GM23338 (cell line): ENCODE results near the gene FGFR3. TPM values are rescaled to one million over a fixed set of nuclear protein-coding genes. Genes with fewer than 3 reads are reported as not detected.

Experiments used
- ATAC-seq: fragments of 200-7000 bp; cut with Tn5 transposase; 3 replicates; pipeline ENCODE4 v1.9.1; 2020
- DNase-seq: peaks from one replicate; pipeline ENCODE4 v3.0.0-alpha.2; 2015; ENCODE audit warnings: low spot score
- H2AFZ ChIP-seq: fragments of 200-600 bp; sonication (generic); 2 replicates; pipeline ENCODE4 v1.8.0; 2016; ENCODE audit warnings: antibody characterized with exemption, mild to moderate bottlenecking, moderate library complexity
- H3F3A ChIP-seq: fragments of 200-600 bp; sonication (generic); replicated peaks from 2 replicates; pipeline ENCODE4 v1.8.0; 2017; ENCODE audit warnings: antibody characterized with exemption, mixed run types, low read depth
- H3K27ac ChIP-seq: fragments of 200-600 bp; sonication (generic); 2 replicates; pipeline ENCODE4 v1.6.1; 2016; ENCODE audit warnings: low read depth
- H3K27me3 ChIP-seq: fragments of 200-600 bp; sonication (generic); 2 replicates; pipeline ENCODE4 v1.8.0; 2016; ENCODE audit warnings: mild to moderate bottlenecking, mixed run types, moderate library complexity; ENCODE audit not compliant: insufficient read depth
- H3K36me3 ChIP-seq: fragments of 200-600 bp; sonication (generic); 2 replicates; pipeline ENCODE4 v1.8.0; 2016; ENCODE audit warnings: mild to moderate bottlenecking; ENCODE audit not compliant: insufficient read depth
- H3K4me1 ChIP-seq: fragments of 200-600 bp; sonication (generic); 2 replicates; pipeline ENCODE4 v1.8.0; 2016; ENCODE audit warnings: mild to moderate bottlenecking, moderate library complexity; ENCODE audit not compliant: insufficient read depth
- H3K4me2 ChIP-seq: fragments of 200-600 bp; sonication (generic); 2 replicates; pipeline ENCODE4 v1.7.1; 2017; ENCODE audit warnings: mixed run types
- H3K4me3 ChIP-seq: fragments of 200-600 bp; sonication (generic); 2 replicates; pipeline ENCODE4 v1.6.1; 2016; ENCODE audit warnings: mixed run types
- H3K79me2 ChIP-seq: fragments of 200-600 bp; sonication (generic); replicated peaks from 2 replicates; pipeline ENCODE4 v1.8.0; 2017; ENCODE audit warnings: mild to moderate bottlenecking; ENCODE audit not compliant: insufficient read depth
- H3K9me2 ChIP-seq: fragments of 200-600 bp; sonication (generic); 2 replicates; pipeline ENCODE4 v1.8.0; 2017; ENCODE audit not compliant: insufficient read depth
- H4K20me1 ChIP-seq: fragments of 200-600 bp; sonication (generic); replicated peaks from 2 replicates; pipeline ENCODE4 v1.8.0; 2017; ENCODE audit warnings: mild to moderate bottlenecking; ENCODE audit not compliant: insufficient read depth
- H3K27ac Mint-ChIP-seq: 2 replicates; pipeline ENCODE4 v1.8.0; 2020; ENCODE audit warnings: inconsistent platforms, mild to moderate bottlenecking, moderate library complexity, mixed read lengths
- H3K27me3 Mint-ChIP-seq: 3 replicates; pipeline ENCODE4 v1.8.0; 2022; ENCODE audit warnings: low read depth, mild to moderate bottlenecking, moderate library complexity, mixed read lengths, inconsistent platforms; ENCODE audit not compliant: insufficient read depth, poor library complexity
- H3K36me3 Mint-ChIP-seq: 3 replicates; pipeline ENCODE4 v1.8.0; 2021; ENCODE audit warnings: low read depth, mild to moderate bottlenecking, inconsistent platforms, moderate library complexity, mixed read lengths
- H3K4me1 Mint-ChIP-seq: 3 replicates; pipeline ENCODE4 v1.8.0; 2020; ENCODE audit warnings: mild to moderate bottlenecking, inconsistent platforms, mixed read lengths
- H3K4me3 Mint-ChIP-seq: 3 replicates; pipeline ENCODE4 v1.8.0; 2021; ENCODE audit warnings: moderate library complexity, mild to moderate bottlenecking, inconsistent platforms, mixed read lengths
- H3K9me3 Mint-ChIP-seq: 3 replicates; pipeline ENCODE4 v1.8.0; 2020; ENCODE audit warnings: moderate library complexity, mild to moderate bottlenecking, inconsistent platforms, mixed read lengths
- CREB1 ChIP-seq: fragments of 250-450 bp; sonication (Bioruptor Pico); IDR thresholded peaks from 2 replicates; pipeline ENCODE4 v1.5.0; 2020; ENCODE audit warnings: low read depth, mild to moderate bottlenecking, moderate library complexity
- EZH2 ChIP-seq: fragments of 200-600 bp; sonication (generic); IDR thresholded peaks from one replicate; pipeline ENCODE4 v1.8.0; 2017; ENCODE audit warnings: antibody characterized with exemption, mild to moderate bottlenecking, low read depth; ENCODE audit not compliant: unreplicated experiment
- EZH2phosphoT487 ChIP-seq: fragments of 200-600 bp; sonication (generic); IDR thresholded peaks from one replicate; pipeline ENCODE4 v1.8.1; 2018; ENCODE audit warnings: antibody characterized with exemption; ENCODE audit not compliant: unreplicated experiment
- JUNB ChIP-seq: IDR thresholded peaks from one replicate; pipeline ENCODE4 v1.6.1; 2016; ENCODE audit warnings: antibody characterized with exemption; ENCODE audit not compliant: unreplicated experiment
- NANOG ChIP-seq: IDR thresholded peaks from 2 replicates; pipeline ENCODE4 v1.6.1; 2016; ENCODE audit warnings: antibody characterized with exemption, borderline replicate concordance
- POLR2AphosphoS5 ChIP-seq: IDR thresholded peaks from 2 replicates; pipeline ENCODE4 v1.6.1; 2016; ENCODE audit warnings: antibody characterized with exemption, low read depth
- STAT1 ChIP-seq: IDR thresholded peaks from one replicate; pipeline ENCODE4 v1.6.1; 2016; ENCODE audit warnings: antibody characterized with exemption; ENCODE audit not compliant: unreplicated experiment
- ZNF114 ChIP-seq: fragments of 250-450 bp; sonication (Bioruptor Pico); IDR thresholded peaks from 2 replicates; pipeline ENCODE4 v1.5.0; 2020; ENCODE audit warnings: mild to moderate bottlenecking, moderate library complexity
- ZNF331 ChIP-seq: fragments of 250-450 bp; sonication (Bioruptor Pico); IDR thresholded peaks from 2 replicates; pipeline ENCODE4 v1.5.0; 2020; ENCODE audit warnings: low read depth, mild to moderate bottlenecking, moderate library complexity
- polyA plus RNA-seq: library from polyadenylated mRNA; unstranded; fragments of >200 nt; fragmentation: Nextera tagmentation; extraction: Ambion mirVana; gene quantifications from 2 replicates; pipeline ENCODE4 v1.2.1, GENCODE V29; 2016
- total RNA-seq: library from RNA; depleted of rRNA; stranded (reverse); fragments of >200 nt; shearing (Covaris generic); gene quantifications from 2 replicates; pipeline ENCODE4 v1.2.3, GENCODE V29; 2014
- TF ChIP-seq, protein P1 (sequence below): fragments of 250-450 bp; sonication (Bioruptor Pico); IDR thresholded peaks from 2 replicates; pipeline ENCODE4 v1.5.0; 2020; ENCODE audit warnings: mild to moderate bottlenecking, moderate library complexity
- TF ChIP-seq, protein P2 (sequence below): IDR thresholded peaks from 2 replicates; pipeline ENCODE4 v1.6.1; 2016; ENCODE audit warnings: antibody characterized with exemption
- TF ChIP-seq, protein P3 (sequence below), 2 experiments: fragments of 200-600 bp in 1 of 2; sonication (generic) in 1 of 2; conservative IDR thresholded peaks; 2 replicates each; pipeline versions ENCODE4 v1.5.1 to v1.6.1; 2016 to 2017; ENCODE audit warnings: antibody characterized with exemption in 2 of 2, low read depth in 2 of 2, mild to moderate bottlenecking in 2 of 2, moderate library complexity in 1 of 2

FGFR3 gene
- total and polyA plus RNA-seq, 2 experiments from 2014 or later = 3.6 to 17.4 TPM

DNA sequence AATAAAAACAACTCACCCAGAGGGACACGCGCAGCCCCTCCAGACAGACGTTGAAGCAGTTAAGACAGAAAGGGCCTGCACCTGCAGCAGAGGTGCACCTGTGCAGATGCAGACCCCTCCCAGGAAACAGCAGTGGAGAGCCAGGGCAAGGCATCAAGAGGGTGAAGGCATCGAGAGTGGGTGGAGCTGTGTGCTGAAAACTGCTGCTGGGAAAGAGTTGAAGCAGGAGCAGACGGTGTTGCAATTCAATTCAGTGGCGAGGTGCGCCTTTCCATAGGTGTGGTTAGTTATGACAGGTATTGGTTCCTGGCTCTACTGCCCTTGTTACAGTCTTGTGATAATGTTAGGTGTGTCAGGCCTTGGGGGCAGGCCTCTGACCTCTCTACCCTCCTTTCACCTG is 46.2 kb downstream of the FGFR3 start (continued):
- TF ChIP-seq, protein P1, sequence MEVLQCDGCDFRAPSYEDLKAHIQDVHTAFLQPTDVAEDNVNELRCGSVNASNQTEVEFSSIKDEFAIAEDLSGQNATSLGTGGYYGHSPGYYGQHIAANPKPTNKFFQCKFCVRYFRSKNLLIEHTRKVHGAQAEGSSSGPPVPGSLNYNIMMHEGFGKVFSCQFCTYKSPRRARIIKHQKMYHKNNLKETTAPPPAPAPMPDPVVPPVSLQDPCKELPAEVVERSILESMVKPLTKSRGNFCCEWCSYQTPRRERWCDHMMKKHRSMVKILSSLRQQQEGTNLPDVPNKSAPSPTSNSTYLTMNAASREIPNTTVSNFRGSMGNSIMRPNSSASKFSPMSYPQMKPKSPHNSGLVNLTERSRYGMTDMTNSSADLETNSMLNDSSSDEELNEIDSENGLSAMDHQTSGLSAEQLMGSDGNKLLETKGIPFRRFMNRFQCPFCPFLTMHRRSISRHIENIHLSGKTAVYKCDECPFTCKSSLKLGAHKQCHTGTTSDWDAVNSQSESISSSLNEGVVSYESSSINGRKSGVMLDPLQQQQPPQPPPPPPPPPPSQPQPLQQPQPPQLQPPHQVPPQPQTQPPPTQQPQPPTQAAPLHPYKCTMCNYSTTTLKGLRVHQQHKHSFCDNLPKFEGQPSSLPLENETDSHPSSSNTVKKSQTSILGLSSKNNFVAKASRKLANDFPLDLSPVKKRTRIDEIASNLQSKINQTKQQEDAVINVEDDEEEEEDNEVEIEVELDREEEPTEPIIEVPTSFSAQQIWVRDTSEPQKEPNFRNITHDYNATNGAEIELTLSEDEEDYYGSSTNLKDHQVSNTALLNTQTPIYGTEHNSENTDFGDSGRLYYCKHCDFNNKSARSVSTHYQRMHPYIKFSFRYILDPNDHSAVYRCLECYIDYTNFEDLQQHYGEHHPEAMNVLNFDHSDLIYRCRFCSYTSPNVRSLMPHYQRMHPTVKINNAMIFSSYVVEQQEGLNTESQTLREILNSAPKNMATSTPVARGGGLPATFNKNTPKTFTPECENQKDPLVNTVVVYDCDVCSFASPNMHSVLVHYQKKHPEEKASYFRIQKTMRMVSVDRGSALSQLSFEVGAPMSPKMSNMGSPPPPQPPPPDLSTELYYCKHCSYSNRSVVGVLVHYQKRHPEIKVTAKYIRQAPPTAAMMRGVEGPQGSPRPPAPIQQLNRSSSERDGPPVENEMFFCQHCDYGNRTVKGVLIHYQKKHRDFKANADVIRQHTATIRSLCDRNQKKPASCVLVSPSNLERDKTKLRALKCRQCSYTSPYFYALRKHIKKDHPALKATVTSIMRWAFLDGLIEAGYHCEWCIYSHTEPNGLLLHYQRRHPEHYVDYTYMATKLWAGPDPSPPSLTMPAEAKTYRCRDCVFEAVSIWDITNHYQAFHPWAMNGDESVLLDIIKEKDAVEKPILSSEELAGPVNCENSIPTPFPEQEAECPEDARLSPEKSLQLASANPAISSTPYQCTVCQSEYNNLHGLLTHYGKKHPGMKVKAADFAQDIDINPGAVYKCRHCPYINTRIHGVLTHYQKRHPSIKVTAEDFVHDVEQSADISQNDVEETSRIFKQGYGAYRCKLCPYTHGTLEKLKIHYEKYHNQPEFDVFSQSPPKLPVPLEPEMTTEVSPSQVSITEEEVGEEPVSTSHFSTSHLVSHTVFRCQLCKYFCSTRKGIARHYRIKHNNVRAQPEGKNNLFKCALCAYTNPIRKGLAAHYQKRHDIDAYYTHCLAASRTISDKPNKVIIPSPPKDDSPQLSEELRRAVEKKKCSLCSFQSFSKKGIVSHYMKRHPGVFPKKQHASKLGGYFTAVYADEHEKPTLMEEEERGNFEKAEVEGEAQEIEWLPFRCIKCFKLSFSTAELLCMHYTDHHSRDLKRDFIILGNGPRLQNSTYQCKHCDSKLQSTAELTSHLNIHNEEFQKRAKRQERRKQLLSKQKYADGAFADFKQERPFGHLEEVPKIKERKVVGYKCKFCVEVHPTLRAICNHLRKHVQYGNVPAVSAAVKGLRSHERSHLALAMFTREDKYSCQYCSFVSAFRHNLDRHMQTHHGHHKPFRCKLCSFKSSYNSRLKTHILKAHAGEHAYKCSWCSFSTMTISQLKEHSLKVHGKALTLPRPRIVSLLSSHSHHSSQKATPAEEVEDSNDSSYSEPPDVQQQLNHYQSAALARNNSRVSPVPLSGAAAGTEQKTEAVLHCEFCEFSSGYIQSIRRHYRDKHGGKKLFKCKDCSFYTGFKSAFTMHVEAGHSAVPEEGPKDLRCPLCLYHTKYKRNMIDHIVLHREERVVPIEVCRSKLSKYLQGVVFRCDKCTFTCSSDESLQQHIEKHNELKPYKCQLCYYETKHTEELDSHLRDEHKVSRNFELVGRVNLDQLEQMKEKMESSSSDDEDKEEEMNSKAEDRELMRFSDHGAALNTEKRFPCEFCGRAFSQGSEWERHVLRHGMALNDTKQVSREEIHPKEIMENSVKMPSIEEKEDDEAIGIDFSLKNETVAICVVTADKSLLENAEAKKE (CRISPR knock-in tag) = no peak
- no peak for TF ChIP-seq ZNF114 (CRISPR knock-in tag)
- TF ChIP-seq, protein P2, sequence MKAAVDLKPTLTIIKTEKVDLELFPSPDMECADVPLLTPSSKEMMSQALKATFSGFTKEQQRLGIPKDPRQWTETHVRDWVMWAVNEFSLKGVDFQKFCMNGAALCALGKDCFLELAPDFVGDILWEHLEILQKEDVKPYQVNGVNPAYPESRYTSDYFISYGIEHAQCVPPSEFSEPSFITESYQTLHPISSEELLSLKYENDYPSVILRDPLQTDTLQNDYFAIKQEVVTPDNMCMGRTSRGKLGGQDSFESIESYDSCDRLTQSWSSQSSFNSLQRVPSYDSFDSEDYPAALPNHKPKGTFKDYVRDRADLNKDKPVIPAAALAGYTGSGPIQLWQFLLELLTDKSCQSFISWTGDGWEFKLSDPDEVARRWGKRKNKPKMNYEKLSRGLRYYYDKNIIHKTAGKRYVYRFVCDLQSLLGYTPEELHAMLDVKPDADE = no peak
- TF ChIP-seq CREB1 (CRISPR knock-in tag) = no peak
- no peak for TF ChIP-seq JUNB
- TF ChIP-seq EZH2phosphoT487 = no peak
- no peak for TF ChIP-seq POLR2AphosphoS5
- no peak for TF ChIP-seq STAT1
- TF ChIP-seq NANOG = no peak

DNA sequence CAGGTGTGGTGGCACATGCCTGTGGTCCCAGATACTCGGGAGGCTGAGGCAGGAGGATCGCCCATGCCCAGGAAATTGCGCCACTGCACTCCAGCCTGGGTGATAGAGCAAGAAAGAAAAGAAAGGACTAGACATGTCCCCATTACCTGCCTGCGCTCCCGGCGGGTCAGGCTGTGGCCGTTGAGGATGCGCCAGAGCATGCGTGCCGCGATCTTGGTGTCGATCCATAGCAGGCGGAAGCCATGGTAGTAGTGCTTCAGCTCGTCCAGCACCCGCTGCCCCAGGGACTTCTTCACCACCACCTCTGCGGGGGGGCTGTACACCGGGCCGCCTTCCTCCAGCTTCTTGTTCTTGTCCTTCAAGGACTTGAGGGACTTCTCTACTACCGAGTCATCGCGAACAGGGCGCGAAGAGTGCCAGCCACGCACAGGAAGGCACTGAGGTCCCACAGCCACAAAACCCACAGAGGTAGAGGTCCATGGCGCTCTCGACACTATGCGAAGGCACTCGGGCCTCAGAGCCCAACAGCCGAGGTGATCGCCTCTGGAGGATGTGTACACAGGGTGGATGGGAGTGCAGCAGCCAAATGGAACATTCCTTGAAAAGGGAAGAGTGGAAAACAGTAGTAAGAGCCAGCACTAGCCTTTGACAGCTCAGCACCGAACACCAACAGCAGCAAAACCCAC is 48.3 kb downstream of the FGFR3 start:
- Histone ChIP-seq H3F3A (no peaks in the 10 kb centered on the region), H3K27ac (no peak overlapping the region), H3K79me2 (peaks cover 5% of the 10 kb centered on the region; the same call in 1 of the 2 replicates), H3K4me2 (no peak overlapping the region), H4K20me1 (peaks cover 9% of the 10 kb centered on the region), H3K27me3 (no peaks in the 10 kb centered on the region), H3K9me2 (no peaks in the 10 kb centered on the region), H3K36me3 (peaks cover 20% of the 10 kb centered on the region), H3K4me3 (no peak overlapping the region), H2AFZ (no peak overlapping the region), H3K4me1 (no peaks in the 10 kb centered on the region)
- Mint-ChIP-seq H3K4me3 (no peak overlapping the region), H3K9me3 (no peaks in the 10 kb centered on the region), H3K27ac (no peak overlapping the region), H3K27me3 (peaks cover 4% of the 10 kb centered on the region), H3K36me3 (peaks cover 41% of the 10 kb centered on the region), H3K4me1 (no peaks in the 10 kb centered on the region)
- DNase-seq (no peak), ATAC-seq (no peak)
- TF ChIP-seq ZNF331 (no peak), POLR2AphosphoS5 (no peak), EZH2 (no peak), ZNF114 (CRISPR knock-in tag) (no peak), JUNB (no peak)
- TF ChIP-seq, protein P3, sequence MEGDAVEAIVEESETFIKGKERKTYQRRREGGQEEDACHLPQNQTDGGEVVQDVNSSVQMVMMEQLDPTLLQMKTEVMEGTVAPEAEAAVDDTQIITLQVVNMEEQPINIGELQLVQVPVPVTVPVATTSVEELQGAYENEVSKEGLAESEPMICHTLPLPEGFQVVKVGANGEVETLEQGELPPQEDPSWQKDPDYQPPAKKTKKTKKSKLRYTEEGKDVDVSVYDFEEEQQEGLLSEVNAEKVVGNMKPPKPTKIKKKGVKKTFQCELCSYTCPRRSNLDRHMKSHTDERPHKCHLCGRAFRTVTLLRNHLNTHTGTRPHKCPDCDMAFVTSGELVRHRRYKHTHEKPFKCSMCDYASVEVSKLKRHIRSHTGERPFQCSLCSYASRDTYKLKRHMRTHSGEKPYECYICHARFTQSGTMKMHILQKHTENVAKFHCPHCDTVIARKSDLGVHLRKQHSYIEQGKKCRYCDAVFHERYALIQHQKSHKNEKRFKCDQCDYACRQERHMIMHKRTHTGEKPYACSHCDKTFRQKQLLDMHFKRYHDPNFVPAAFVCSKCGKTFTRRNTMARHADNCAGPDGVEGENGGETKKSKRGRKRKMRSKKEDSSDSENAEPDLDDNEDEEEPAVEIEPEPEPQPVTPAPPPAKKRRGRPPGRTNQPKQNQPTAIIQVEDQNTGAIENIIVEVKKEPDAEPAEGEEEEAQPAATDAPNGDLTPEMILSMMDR (conservative IDR thresholded peaks at IDR 0.05; ENCODE audit: low read depth in 2 of 2) = no peak
